ENCODE data around the gene ADORA1.

ADORA1 gene

DNA sequence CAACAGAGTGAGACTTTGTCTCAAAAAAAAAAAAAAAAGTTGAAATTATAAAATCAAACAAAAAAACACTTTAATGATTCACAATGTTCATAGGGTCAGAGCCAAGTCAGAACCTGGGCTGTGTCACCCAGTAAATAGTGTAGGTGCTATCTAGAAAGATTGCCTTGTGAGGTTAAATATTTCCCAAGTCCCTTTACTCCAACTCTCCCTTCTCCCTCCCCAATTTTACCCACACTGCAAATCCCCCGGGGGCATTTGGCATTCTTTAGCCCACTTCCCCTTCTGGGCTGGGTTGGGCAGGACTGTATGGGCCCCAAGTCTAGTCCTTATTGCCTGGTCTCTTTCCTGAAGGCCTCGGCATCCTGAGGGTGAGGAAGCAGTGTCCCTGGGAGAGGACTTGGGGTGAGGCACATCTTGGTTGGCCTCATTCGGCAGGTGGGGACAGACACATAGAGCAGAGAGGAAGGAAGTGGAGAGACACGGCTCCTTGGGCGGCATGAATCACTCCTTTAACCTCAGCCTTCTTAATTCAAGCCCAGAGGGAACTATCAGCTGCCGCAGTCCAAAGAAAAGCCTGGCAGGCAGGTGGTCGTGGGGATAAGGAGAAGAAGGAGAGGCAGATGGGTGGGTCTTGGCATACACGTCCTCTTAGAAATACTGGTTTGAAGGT, 8.2 kb downstream of the ADORA1 start:
- TF ChIP-seq, protein P1, sequence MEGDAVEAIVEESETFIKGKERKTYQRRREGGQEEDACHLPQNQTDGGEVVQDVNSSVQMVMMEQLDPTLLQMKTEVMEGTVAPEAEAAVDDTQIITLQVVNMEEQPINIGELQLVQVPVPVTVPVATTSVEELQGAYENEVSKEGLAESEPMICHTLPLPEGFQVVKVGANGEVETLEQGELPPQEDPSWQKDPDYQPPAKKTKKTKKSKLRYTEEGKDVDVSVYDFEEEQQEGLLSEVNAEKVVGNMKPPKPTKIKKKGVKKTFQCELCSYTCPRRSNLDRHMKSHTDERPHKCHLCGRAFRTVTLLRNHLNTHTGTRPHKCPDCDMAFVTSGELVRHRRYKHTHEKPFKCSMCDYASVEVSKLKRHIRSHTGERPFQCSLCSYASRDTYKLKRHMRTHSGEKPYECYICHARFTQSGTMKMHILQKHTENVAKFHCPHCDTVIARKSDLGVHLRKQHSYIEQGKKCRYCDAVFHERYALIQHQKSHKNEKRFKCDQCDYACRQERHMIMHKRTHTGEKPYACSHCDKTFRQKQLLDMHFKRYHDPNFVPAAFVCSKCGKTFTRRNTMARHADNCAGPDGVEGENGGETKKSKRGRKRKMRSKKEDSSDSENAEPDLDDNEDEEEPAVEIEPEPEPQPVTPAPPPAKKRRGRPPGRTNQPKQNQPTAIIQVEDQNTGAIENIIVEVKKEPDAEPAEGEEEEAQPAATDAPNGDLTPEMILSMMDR (IDR thresholded peaks at IDR 0.05; ENCODE audit: low read depth, low read length, missing control alignments), result no peak

DNA sequence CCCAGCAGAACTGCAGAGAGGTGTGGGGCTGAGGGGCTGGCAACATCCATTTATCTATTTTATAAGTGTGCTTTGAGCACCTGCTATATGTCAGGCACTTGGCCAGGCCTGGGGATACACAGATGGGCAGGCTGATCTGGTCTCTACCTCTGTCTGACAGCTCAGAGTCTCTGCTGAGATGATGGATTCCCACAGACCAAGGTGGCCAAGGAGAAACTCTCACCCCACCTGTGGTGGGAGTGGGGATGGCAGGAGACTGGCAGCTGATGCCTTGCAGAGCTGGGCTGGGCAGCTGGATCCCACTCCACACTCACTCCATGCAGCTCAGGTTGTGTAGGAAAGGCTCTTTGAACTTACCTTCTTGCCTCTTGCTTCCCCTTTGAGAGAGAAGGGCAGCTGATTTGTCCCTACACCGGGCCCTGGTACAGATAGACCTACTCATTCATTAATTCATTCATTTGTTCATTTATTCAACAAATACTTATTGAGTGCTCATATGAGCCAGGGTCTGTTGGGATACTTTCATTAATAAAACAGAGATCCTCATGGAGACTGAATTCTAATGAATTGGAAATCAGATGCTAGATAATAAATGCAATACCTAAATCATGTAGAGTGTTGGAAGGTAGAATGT, 9.0 kb downstream of the ADORA1 start:
- no peak overlapping the region for H3K4me3 ChIP-seq (replicated peaks; ENCODE audit: low read depth, low read length)
- DNase-seq (ENCODE audit: extremely low read depth, low read depth), result no peak
- TF ChIP-seq, protein P1 (IDR thresholded peaks at IDR 0.05; ENCODE audit: low read depth, low read length, missing control alignments), result no peak

More for the DNA sequence above, 8.2 kb downstream of the ADORA1 start:
- no peak overlapping the region for H3K4me3 ChIP-seq (replicated peaks; ENCODE audit: low read depth, low read length)
- no peak for DNase-seq (ENCODE audit: extremely low read depth, low read depth)

DNA sequence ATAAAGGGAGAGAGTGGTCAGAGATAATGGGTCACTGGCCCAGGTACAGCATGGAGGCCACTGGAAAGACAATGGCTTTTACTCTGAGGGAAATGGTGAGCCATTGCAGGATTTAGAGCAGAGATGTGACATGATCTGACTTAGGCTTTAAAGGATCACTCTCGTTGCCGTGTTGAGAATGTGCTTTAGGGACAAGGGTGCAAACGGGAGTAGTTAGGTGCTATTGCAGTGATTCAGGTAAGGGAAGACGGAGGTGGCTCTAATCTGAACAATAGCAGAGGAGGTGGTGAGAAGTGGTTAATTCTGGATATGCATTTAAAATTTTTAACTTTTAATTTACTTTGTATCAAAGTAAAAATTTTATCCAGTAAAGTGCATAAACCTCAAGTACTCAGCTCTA, 9.8 kb downstream of the ADORA1 start:
- DNase-seq (ENCODE audit: extremely low read depth, low read depth), result no peak
- TF ChIP-seq, protein P1 (IDR thresholded peaks at IDR 0.05; ENCODE audit: low read depth, low read length, missing control alignments), result no peak
- no peak overlapping the region for H3K4me3 ChIP-seq (replicated peaks; ENCODE audit: low read depth, low read length)

DNA sequence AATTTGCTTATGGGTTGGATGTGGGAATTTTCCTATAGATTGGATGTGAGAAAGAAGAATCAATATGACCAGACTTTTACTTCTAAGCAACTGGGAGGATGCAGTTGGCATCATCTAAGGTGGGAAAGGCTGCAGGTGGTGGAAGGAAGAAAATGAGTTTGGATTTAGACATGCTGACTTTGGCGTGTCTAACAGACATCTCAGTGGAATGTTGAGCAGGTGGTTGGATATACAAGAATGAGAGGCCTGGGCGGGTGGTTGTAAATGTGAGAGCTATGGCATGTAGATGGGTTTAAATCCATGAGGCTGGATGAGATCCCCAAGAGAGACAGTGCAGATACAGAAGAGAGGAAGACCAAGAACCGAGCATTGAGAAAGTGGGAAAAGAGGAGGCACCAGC, 10.5 kb downstream of the ADORA1 start:
- DNase-seq (ENCODE audit: extremely low read depth, low read depth), result no peak
- TF ChIP-seq, protein P1 (IDR thresholded peaks at IDR 0.05; ENCODE audit: low read depth, low read length, missing control alignments), result no peak
- H3K4me3 ChIP-seq (replicated peaks; ENCODE audit: low read depth, low read length), result no peak overlapping the region

DNA sequence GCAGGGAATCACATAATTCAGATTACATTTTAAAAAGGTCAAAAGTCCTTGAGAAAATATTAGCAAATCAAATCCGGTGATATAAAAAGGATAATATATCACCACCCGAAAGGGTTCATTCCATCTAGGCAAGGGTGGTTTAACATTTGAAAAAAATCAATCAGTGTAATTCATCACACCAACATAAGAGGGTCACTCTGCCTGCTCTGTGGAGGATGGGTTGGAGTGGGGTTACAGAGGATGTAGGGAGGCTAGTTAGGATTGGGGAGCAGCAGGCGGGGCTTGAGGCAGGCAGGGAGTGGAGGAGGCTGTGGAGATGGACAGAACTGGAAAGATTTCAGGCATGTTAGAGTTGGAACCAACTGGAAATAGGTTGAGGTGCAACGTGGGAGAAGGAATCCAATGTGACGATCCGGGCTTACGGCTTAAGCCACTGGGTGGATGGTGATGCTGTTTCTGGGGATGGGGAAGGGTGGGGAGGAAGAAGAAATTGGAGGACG, 12.5 kb downstream of the ADORA1 start:
- no peak for DNase-seq (ENCODE audit: extremely low read depth, low read depth)
- TF ChIP-seq, protein P1 (IDR thresholded peaks at IDR 0.05; ENCODE audit: low read depth, low read length, missing control alignments), result no peak

DNA sequence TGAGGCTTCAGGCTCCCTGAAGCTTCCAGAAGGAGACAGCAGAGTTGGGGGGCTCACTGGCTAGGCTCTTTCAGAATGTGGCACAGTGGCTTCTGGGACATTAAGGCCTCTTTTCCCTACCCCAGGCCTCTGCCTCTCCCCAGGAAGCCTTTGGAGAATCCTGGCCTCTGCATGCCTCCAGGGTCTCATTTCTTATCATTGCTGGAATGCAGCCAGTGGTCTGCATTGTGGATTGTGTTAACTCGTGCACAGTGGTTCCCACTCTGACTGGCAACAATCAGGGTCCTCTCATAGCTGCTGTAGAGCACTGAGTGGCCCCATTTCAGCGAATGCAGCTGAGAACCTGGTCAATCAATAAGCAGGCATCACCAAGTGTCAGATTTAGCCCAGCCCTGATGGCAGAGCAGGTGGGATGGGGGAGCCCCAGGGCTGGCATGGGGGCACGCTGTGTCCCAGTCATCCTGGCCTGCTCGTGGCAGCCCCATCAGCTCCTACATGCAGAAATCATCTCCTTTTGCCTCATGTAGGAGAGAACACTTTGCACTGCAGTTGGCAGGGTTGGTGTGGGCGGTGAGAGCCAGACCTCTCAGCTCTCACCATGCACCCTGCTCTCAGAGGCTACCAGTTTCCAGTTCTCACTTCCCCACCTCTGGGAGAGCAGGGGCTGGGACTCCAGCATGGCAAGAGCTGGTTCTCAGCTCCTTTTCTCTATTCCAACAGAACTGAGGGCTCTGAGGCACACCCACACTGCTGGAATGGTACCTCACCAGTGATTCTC, 13.4 kb downstream of the ADORA1 start:
- TF ChIP-seq, protein P1 (IDR thresholded peaks at IDR 0.05; ENCODE audit: low read depth, low read length, missing control alignments), result no peak
- DNase-seq (ENCODE audit: extremely low read depth, low read depth), result no peak

More for the DNA sequence above, 12.5 kb downstream of the ADORA1 start:
- H3K4me3 ChIP-seq (replicated peaks; ENCODE audit: low read depth, low read length), result no peak overlapping the region

More for the DNA sequence above, 13.4 kb downstream of the ADORA1 start:
- no peak overlapping the region for H3K4me3 ChIP-seq (replicated peaks; ENCODE audit: low read depth, low read length)

Data from HFF-Myc (cell line).